MV-4-11 (cell line): ENCODE results near the gene CHMP5.

Source experiments
- DNase-seq: peaks from one replicate; lab custom pipeline; 2025; lab: John Stamatoyannopoulos, UW

Gene CHMP5

GRCh38 chr9:33318225-33318624 lies 53.4 kb downstream of the CHMP5 start:
- peak; percentile 17 for DNase-seq

GRCh38 chr9:33318781-33319180 lies 53.9 kb downstream of the CHMP5 start:
- DNase-seq = peak; percentile 31

- no peak for DNase-seq
Observed at GRCh38 chr9:33320230-33320567, 55.4 kb downstream of the CHMP5 start.

- no peak for DNase-seq
Observed at GRCh38 chr9:33320568-33321261, 55.9 kb downstream of the CHMP5 start.

GRCh38 chr9:33329117-33329563 lies 64.3 kb downstream of the CHMP5 start:
- no peak for DNase-seq

- no peak for DNase-seq
Observed at GRCh38 chr9:33329979-33330378, 65.1 kb downstream of the CHMP5 start.

- no peak for DNase-seq
Observed at GRCh38 chr9:33331377-33331891, 66.6 kb downstream of the CHMP5 start.
